ENCODE results near the gene SKAP2. TPM values are rescaled to one million over a fixed set of nuclear protein-coding genes. Genes with fewer than 3 reads are reported as not detected.

SKAP2 gene
- total RNA-seq, 6 experiments from 2014 or later, result 7.2 to 12.3 (median 9.1) TPM

DNA sequence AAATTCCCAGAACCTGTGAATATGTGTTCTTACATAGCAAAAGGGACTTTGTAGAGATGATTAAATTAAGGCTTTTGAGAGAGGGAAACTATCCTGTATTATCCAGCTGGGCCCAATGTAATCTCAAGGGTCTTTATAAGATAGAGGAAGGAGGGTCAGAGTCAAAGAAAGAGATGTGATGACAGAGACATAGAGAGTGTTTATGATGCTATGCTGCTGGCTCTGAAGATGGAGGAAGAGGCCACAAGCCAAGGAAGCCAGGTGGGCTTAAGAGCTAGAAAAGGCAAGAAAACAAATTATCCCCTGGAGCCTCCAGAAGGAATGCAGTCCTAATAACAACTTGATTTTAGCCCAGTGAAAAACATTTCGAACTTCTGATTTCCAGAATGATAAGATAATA lies 15.3 kb upstream of the SKAP2 start:
- H3K4me1 Mint-ChIP-seq (ENCODE audit: low read depth), result no peaks in the 10 kb centered on the region
- H3K27ac Mint-ChIP-seq, result no peak overlapping the region
- peaks cover 4% of the 10 kb centered on the region; the same call in 1 of the 2 replicates for H3K27me3 Mint-ChIP-seq (ENCODE audit: insufficient read depth)
- TF ChIP-seq, protein P1, sequence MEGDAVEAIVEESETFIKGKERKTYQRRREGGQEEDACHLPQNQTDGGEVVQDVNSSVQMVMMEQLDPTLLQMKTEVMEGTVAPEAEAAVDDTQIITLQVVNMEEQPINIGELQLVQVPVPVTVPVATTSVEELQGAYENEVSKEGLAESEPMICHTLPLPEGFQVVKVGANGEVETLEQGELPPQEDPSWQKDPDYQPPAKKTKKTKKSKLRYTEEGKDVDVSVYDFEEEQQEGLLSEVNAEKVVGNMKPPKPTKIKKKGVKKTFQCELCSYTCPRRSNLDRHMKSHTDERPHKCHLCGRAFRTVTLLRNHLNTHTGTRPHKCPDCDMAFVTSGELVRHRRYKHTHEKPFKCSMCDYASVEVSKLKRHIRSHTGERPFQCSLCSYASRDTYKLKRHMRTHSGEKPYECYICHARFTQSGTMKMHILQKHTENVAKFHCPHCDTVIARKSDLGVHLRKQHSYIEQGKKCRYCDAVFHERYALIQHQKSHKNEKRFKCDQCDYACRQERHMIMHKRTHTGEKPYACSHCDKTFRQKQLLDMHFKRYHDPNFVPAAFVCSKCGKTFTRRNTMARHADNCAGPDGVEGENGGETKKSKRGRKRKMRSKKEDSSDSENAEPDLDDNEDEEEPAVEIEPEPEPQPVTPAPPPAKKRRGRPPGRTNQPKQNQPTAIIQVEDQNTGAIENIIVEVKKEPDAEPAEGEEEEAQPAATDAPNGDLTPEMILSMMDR (IDR thresholded peaks at IDR 0.05), result no peak
- H3K36me3 Mint-ChIP-seq (ENCODE audit: low read depth), result no peaks in the 10 kb centered on the region
- H3K9me3 Mint-ChIP-seq, result no peaks in the 10 kb centered on the region
- H3K4me3 Mint-ChIP-seq, result no peak overlapping the region
- no peak for DNase-seq

DNA sequence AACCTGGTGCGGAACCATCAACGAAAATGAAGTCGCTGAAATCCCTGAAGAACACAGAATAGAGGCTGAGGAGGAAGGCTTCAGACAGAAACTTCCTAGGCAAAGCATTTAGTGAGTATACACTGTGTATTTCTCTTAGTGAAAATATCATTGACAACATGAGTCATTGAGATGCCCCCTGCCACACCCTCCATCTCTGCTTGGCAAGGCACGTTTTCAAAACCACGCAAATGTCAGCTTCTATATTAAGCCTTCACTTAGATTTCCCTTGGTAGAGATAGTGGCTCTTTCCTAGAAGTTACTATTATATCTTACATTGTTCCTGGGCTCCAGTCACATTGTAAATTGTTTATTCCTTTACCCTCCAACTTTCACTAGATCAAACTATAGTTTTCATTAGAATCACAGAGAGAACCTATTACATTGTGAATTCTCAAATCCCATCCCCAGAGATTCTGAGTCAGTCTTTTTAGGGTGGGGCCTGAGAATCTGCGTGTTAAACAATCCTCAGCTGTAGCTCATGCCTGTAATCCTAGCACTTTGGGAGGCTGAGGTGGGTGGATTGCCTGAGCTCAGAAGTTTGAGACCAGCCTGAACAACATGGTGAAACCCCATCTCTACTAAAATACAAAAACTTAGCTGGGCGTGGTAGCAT lies 4.6 kb upstream of the SKAP2 start:
- DNase-seq, result no peak
- H3K27me3 Mint-ChIP-seq (ENCODE audit: insufficient read depth), result peaks cover 5% of the 10 kb centered on the region
- H3K4me3 Mint-ChIP-seq, result no peak overlapping the region
- H3K4me1 Mint-ChIP-seq (ENCODE audit: low read depth), result peaks cover 19% of the 10 kb centered on the region
- no peaks in the 10 kb centered on the region for H3K36me3 Mint-ChIP-seq (ENCODE audit: low read depth)
- no peaks in the 10 kb centered on the region for H3K9me3 Mint-ChIP-seq
- no peak overlapping the region for H3K27ac Mint-ChIP-seq
- TF ChIP-seq, protein P1 (IDR thresholded peaks at IDR 0.05), result no peak

DNA sequence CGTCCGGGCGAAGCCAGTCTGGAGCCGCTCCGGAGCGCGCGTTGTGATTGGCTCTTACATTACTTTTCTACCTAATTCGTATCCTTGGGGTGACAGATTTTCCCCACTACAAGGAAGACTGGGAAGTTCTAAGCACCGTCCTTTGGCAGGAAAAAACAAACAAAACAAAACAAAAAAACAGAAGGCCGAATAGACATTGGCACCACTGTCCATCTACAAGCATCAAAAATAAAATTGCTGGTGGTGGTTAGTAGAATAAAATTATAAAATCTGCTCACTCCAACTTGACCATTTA lies 651 bp upstream of the SKAP2 start:
- Mint-ChIP-seq H3K4me1 (ENCODE audit: low read depth) (peaks cover 25% of the 10 kb centered on the region), H3K36me3 (ENCODE audit: low read depth) (no peaks in the 10 kb centered on the region), H3K9me3 (no peaks in the 10 kb centered on the region), H3K4me3 (peak overlapping the region; percentile 96), H3K27me3 (ENCODE audit: insufficient read depth) (peaks cover 4% of the 10 kb centered on the region), H3K27ac (peak overlapping the region; percentile 93)
- TF ChIP-seq, protein P1 (IDR thresholded peaks at IDR 0.05), result no peak
- no peak for DNase-seq

DNA sequence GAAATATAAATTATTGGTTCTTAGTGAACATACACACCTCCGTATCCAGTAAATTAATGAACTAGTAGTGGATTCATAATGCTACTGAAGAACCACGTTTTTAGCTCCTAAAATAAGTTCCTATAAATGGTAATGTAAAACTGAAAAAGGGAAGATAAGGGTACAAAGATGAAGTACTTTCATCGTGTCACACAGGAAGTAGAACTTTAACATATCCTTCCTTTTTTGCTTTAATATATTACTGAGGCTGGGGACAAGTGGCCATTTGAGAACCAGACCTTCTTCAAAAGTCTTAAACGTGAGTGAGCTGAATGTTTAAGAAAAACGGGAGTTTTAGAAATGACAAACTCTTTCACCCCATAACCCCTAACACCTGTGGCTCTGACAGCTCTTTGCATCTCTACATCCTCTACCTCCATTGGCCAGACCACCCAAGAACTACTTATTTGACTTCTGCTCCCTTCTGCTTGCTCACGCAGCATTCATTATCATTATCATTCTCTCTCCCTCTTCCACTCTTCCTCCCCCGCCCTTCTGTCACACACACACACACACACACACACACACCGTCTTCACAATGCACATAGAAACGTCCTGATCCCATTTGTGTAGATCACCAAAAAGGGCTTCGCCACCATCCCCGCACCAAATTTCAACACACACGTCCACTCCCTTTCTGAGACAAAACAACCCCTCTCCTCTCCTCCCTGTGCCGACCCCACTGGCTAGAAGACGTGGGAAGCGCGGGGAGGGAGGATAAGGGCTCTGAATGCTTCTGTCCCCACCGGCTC lies 677 bp downstream of the SKAP2 start:
- H3K4me1 Mint-ChIP-seq (ENCODE audit: low read depth), result peaks cover 20% of the 10 kb centered on the region
- H3K4me3 Mint-ChIP-seq, result peak overlapping the region; percentile 96
- peak; percentile 36 for DNase-seq
- TF ChIP-seq, protein P1 (IDR thresholded peaks at IDR 0.05), result no peak
- no peaks in the 10 kb centered on the region for H3K9me3 Mint-ChIP-seq
- peak overlapping the region; percentile 77 for H3K27ac Mint-ChIP-seq
- H3K27me3 Mint-ChIP-seq (ENCODE audit: insufficient read depth), result peaks cover 4% of the 10 kb centered on the region
- H3K36me3 Mint-ChIP-seq (ENCODE audit: low read depth), result no peaks in the 10 kb centered on the region

DNA sequence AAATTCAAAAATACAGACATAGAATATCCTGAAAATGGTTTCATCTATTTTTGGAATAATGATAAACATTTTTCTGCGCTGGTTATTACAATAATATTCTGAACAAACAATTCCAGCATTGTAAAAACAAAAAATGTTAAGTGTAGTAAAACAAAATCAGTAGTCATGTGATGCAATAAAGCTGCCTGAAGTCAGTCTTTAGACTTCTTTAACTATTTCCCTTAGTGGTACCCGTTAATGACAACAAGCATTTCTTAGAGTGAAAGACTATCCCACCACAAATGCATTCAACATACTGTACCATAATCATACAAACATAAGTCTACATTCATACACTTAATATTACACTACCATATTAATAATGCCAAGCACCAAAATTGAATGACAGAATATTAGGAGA lies 1.6 kb downstream of the SKAP2 start:
- H3K27me3 Mint-ChIP-seq (ENCODE audit: insufficient read depth), result peaks cover 6% of the 10 kb centered on the region
- no peak overlapping the region for H3K27ac Mint-ChIP-seq
- TF ChIP-seq, protein P1 (IDR thresholded peaks at IDR 0.05), result no peak
- H3K4me1 Mint-ChIP-seq (ENCODE audit: low read depth), result peaks cover 21% of the 10 kb centered on the region
- no peak for DNase-seq
- no peak overlapping the region for H3K4me3 Mint-ChIP-seq
- no peaks in the 10 kb centered on the region for H3K36me3 Mint-ChIP-seq (ENCODE audit: low read depth)
- H3K9me3 Mint-ChIP-seq, result no peaks in the 10 kb centered on the region
